ENCODE measurements around the gene IFT25.

IFT25 gene

GRCh38 chr1:53889304-53890298, 55.9 kb downstream of the IFT25 start, which contains the start of gene YIPF1 (continued):
- TF ChIP-seq ZNF335 (tag by site-specific recombination; conservative IDR thresholded peaks at IDR 0.05) (peak; percentile 65), ZNF514 (tag by site-specific recombination; IDR thresholded peaks at IDR 0.05) (no peak), PRDM10 (tag by site-specific recombination; IDR thresholded peaks at IDR 0.05) (peak; percentile 52), ZSCAN23 (tag by site-specific recombination; IDR thresholded peaks at IDR 0.05) (peak; percentile 89), KLF9 (tag by site-specific recombination; IDR thresholded peaks at IDR 0.05; ENCODE audit: low read depth) (peak; percentile 83), ZNF596 (tag by site-specific recombination; IDR thresholded peaks at IDR 0.05) (no peak), ZNF530 (tag by site-specific recombination; IDR thresholded peaks at IDR 0.05; ENCODE audit: low read depth) (no peak), PATZ1 (tag by site-specific recombination; IDR thresholded peaks at IDR 0.05) (0 out of 2 replicates have a peak, but pooled peaks have one; percentile 50), TRIM28 (IDR thresholded peaks at IDR 0.05; ENCODE audit: borderline replicate concordance, low read length) (no peak), SP3 (tag by site-specific recombination; IDR thresholded peaks at IDR 0.05) (peak; percentile 84), ZNF2 (tag by site-specific recombination; IDR thresholded peaks at IDR 0.05) (peak; percentile 90), ZNF391 (tag by site-specific recombination; IDR thresholded peaks at IDR 0.05; ENCODE audit: borderline replicate concordance, low read depth) (peak; percentile 92; the same call in 1 of the 2 replicates), CTCF (tag by site-specific recombination; IDR thresholded peaks at IDR 0.05) (no peak), ZNF324 (tag by site-specific recombination; IDR thresholded peaks at IDR 0.05) (0 out of 2 replicates have a peak, but pooled peaks have one; percentile 30), ZNF548 (tag by site-specific recombination; IDR thresholded peaks at IDR 0.05) (no peak), OVOL3 (tag by site-specific recombination; IDR thresholded peaks at IDR 0.05) (no peak), ZNF148 (tag by site-specific recombination; IDR thresholded peaks at IDR 0.05; ENCODE audit: borderline replicate concordance) (0 out of 2 replicates have a peak, but pooled peaks have one; percentile 20), ZNF433 (tag by site-specific recombination; IDR thresholded peaks at IDR 0.05; ENCODE audit: low read depth) (no peak), ZBTB17 (tag by site-specific recombination; IDR thresholded peaks at IDR 0.05) (peak; percentile 87), KLF1 (tag by site-specific recombination; IDR thresholded peaks at IDR 0.05) (0 out of 2 replicates have a peak, but pooled peaks have one; percentile 29), ZNF792 (tag by site-specific recombination; IDR thresholded peaks at IDR 0.05) (peak; percentile 36; the same call in 1 of the 2 replicates)
- TF ChIP-seq, protein P1, sequence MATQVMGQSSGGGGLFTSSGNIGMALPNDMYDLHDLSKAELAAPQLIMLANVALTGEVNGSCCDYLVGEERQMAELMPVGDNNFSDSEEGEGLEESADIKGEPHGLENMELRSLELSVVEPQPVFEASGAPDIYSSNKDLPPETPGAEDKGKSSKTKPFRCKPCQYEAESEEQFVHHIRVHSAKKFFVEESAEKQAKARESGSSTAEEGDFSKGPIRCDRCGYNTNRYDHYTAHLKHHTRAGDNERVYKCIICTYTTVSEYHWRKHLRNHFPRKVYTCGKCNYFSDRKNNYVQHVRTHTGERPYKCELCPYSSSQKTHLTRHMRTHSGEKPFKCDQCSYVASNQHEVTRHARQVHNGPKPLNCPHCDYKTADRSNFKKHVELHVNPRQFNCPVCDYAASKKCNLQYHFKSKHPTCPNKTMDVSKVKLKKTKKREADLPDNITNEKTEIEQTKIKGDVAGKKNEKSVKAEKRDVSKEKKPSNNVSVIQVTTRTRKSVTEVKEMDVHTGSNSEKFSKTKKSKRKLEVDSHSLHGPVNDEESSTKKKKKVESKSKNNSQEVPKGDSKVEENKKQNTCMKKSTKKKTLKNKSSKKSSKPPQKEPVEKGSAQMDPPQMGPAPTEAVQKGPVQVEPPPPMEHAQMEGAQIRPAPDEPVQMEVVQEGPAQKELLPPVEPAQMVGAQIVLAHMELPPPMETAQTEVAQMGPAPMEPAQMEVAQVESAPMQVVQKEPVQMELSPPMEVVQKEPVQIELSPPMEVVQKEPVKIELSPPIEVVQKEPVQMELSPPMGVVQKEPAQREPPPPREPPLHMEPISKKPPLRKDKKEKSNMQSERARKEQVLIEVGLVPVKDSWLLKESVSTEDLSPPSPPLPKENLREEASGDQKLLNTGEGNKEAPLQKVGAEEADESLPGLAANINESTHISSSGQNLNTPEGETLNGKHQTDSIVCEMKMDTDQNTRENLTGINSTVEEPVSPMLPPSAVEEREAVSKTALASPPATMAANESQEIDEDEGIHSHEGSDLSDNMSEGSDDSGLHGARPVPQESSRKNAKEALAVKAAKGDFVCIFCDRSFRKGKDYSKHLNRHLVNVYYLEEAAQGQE (tag by site-specific recombination; IDR thresholded peaks at IDR 0.05), result peak; percentile 40; the same call in 1 of the 2 replicates
- TF ChIP-seq, protein P2, sequence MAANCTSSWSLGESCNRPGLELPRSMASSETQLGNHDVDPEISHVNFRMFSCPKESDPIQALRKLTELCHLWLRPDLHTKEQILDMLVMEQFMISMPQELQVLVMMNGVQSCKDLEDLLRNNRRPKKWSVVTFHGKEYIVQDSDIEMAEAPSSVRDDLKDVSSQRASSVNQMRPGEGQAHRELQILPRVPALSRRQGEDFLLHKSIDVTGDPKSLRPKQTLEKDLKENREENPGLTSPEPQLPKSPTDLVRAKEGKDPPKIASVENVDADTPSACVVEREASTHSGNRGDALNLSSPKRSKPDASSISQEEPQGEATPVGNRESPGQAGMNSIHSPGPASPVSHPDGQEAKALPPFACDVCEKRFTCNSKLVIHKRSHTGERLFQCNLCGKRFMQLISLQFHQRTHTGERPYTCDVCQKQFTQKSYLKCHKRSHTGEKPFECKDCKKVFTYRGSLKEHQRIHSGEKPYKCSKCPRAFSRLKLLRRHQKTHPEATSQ (tag by site-specific recombination; IDR thresholded peaks at IDR 0.05), result peak; percentile 60; the same call in 1 of the 2 replicates

Data from HEK293 (cell line).